Panc1 (cell line): Measurements from ENCODE around the gene WFIKKN2. TPM values are rescaled to one million over a fixed set of nuclear protein-coding genes. Genes with fewer than 3 reads are reported as not detected.

Source experiments
- ATAC-seq: fragments of 200-7000 bp; cut with Tn5 transposase; 2 replicates; pipeline ENCODE4 v1.9.1; 2020; ENCODE audit warnings: mild to moderate bottlenecking, moderate library complexity
- BruUV-seq: library from RNA; stranded (reverse); fragments of 400-500 nt; replicated peaks from 2 replicates; lab custom pipeline; 2021; lab: Mats Ljungman, UMichigan
- CTCF ChIA-PET: fragments of 300-600 bp; sonication (Branson Sonifier 250); formaldehyde crosslinking; loops from one replicate; lab custom pipeline; 2022; ENCODE audit warnings: antibody characterized with exemption; lab: Charles Lee
- POLR2A ChIA-PET: fragments of 300-600 bp; sonication (Branson Sonifier 250); formaldehyde crosslinking; loops from one replicate; lab custom pipeline; 2022; ENCODE audit warnings: antibody characterized with exemption; lab: Charles Lee
- DNase-seq: peaks from one replicate; pipeline ENCODE4 v3.0.0-alpha.2; 2010; ENCODE audit warnings: low read depth, low spot score
- H3K27ac ChIP-seq: 2 replicates; pipeline ENCODE4 v1.5.1; 2011; ENCODE audit warnings: mild to moderate bottlenecking, low read length, inconsistent platforms
- H3K27me3 ChIP-seq: fragments of 200-500 bp; sonication (Bioruptor generic); 2 replicates; pipeline ENCODE4 v1.6.0; 2014; ENCODE audit warnings: low read length, inconsistent platforms; ENCODE audit not compliant: control insufficient read depth, insufficient read depth
- H3K36me3 ChIP-seq: fragments of 200-500 bp; sonication (Bioruptor generic); 2 replicates; pipeline ENCODE4 v1.5.1; 2014; ENCODE audit warnings: inconsistent platforms, mild to moderate bottlenecking, low read length, moderate library complexity; ENCODE audit not compliant: control insufficient read depth, insufficient read depth
- H3K4me1 ChIP-seq: 2 replicates; pipeline ENCODE4 v1.5.1; 2011; ENCODE audit warnings: inconsistent platforms, mild to moderate bottlenecking, low read length, moderate library complexity; ENCODE audit not compliant: control insufficient read depth, insufficient read depth
- H3K4me3 ChIP-seq, 2 experiments: 2 replicates each; pipeline ENCODE4 v1.5.1; 2011 to 2012; ENCODE audit warnings: low read depth in 2 of 2, low read length in 2 of 2, mild to moderate bottlenecking in 2 of 2, inconsistent platforms in 1 of 2, moderate library complexity in 1 of 2
- H3K9me3 ChIP-seq: fragments of 200-500 bp; sonication (Bioruptor generic); 2 replicates; pipeline ENCODE4 v1.5.1; 2014; ENCODE audit warnings: low read depth, mild to moderate bottlenecking, inconsistent platforms, low read length, moderate library complexity; ENCODE audit not compliant: control insufficient read depth, insufficient read depth
- CTCF ChIP-seq: fragments of 450-650 bp; IDR thresholded peaks from 2 replicates; pipeline ENCODE4 v1.5.1; 2017; ENCODE audit warnings: mild to moderate bottlenecking
- POLR2AphosphoS5 ChIP-seq: IDR thresholded peaks from 2 replicates; pipeline ENCODE4 v1.6.1; 2012; ENCODE audit warnings: mild to moderate bottlenecking, low read depth, low read length, moderate library complexity
- REST ChIP-seq, 2 experiments: IDR thresholded peaks; 2 replicates each; pipeline ENCODE4 v1.6.1; 2011 to 2012; ENCODE audit warnings: low read depth in 2 of 2, control low read depth in 1 of 2, low read length in 1 of 2, mild to moderate bottlenecking in 1 of 2, moderate library complexity in 1 of 2; ENCODE audit not compliant: insufficient read depth in 1 of 2
- SIN3A ChIP-seq: IDR thresholded peaks from 2 replicates; pipeline ENCODE4 v1.6.1; 2012; ENCODE audit warnings: low read depth, mild to moderate bottlenecking, low read length, moderate library complexity, borderline replicate concordance; ENCODE audit not compliant: insufficient read depth
- TCF7L2 ChIP-seq: IDR thresholded peaks from 2 replicates; pipeline ENCODE4 v1.6.1; 2011; ENCODE audit warnings: mild to moderate bottlenecking, low read depth, low read length, inconsistent platforms
- in situ Hi-C: cut with HindIII; loops from 2 replicates; pipeline ENCODE4 v1.10.0; 2016; ENCODE audit warnings: low sequenced_read_pairs, low pct_unique_long_range_greater_than_20kb
- intact Hi-C: fragments of 100-400 bp; cut with micrococcal nuclease; formaldehyde crosslinking; loops from one replicate; pipeline ENCODE4 v1.10.0; 2022; ENCODE audit not compliant: unreplicated experiment
- total RNA-seq: library from RNA; stranded (reverse); gene quantifications from one replicate; pipeline ENCODE4 v1.2.1, GENCODE V29; 2021; ENCODE audit not compliant: unreplicated experiment

Gene WFIKKN2
- total RNA-seq, 1 experiment from 2014 or later: 0.05 TPM

- ChIA-PET POLR2A (interaction anchor here (0.6 to 1.7 kb wide), 5 partner anchors 8 to 101 kb away, joined by 3 to 9 read pairs (median 8); partner anchors contain the start of gene TOB1), CTCF (interaction anchor here (0.6 to 2.8 kb wide), 10 partner anchors 10 to 107 kb away, joined by 3 to 33 read pairs (median 7); no protein-coding TSS in a partner anchor)
- ATAC-seq (no peak), DNase-seq (no peak)
- no TSS peak for BruUV-seq
- Histone ChIP-seq H3K36me3 (no peaks in the 10 kb centered on the region), H3K4me3 (no peak overlapping the region), H3K9me3 (no peaks in the 10 kb centered on the region), H3K27ac (no peak overlapping the region; the same call in 1 of the 2 replicates), H3K27me3 (no peaks in the 10 kb centered on the region), H3K4me1 (peaks cover 11% of the 10 kb centered on the region; the same call in 1 of the 2 replicates)
- TF ChIP-seq POLR2AphosphoS5: no peak
- no peak for TF ChIP-seq TCF7L2
- TF ChIP-seq SIN3A: no peak
- TF ChIP-seq REST (IDR thresholded peaks at IDR 0.05; ENCODE audit: insufficient read depth in 1 of 2, low read depth in 2 of 2, low read length in 1 of 2): no peak
- no peak for TF ChIP-seq CTCF
- intact Hi-C loops: loop anchor here (10.0 kb wide), 1 partner anchor 302 kb away; the partner anchor contains the start of gene NME1
- in situ Hi-C loops: no loop called here
Observed at GRCh38 chr17:50853015-50853615, 17.7 kb downstream of the WFIKKN2 start.

GRCh38 chr17:50853781-50854180 is 18.4 kb downstream of the WFIKKN2 start:
- no TSS peak for BruUV-seq
- no peak overlapping the region; the same call in 1 of the 2 replicates for H3K27ac ChIP-seq
- H3K36me3 ChIP-seq: no peaks in the 10 kb centered on the region
- no peaks in the 10 kb centered on the region for H3K9me3 ChIP-seq
- no peak for ATAC-seq
- ChIA-PET CTCF (interaction anchor here (1.2 to 2.8 kb wide), 3 partner anchors 9 to 95 kb away, joined by 3 to 33 read pairs (median 10); no protein-coding TSS in a partner anchor), POLR2A (interaction anchor here (1.0 to 1.7 kb wide), 2 partner anchors 13 to 100 kb away, joined by 4 to 8 read pairs; partner anchors contain the start of gene TOB1)
- no peak for DNase-seq
- in situ Hi-C loops: no loop called here
- peaks cover 11% of the 10 kb centered on the region; the same call in 1 of the 2 replicates for H3K4me1 ChIP-seq
- TF ChIP-seq REST (IDR thresholded peaks at IDR 0.05; ENCODE audit: insufficient read depth in 1 of 2, low read depth in 2 of 2, low read length in 1 of 2) (no peak), POLR2AphosphoS5 (no peak), CTCF (no peak), TCF7L2 (no peak), SIN3A (no peak)
- no peaks in the 10 kb centered on the region for H3K27me3 ChIP-seq
- intact Hi-C loops: loop anchor here (10.0 kb wide), 1 partner anchor 301 kb away; the partner anchor contains the start of gene NME1
- no peak overlapping the region for H3K4me3 ChIP-seq
